ENCODE results near the gene FAM170A.

DNA sequence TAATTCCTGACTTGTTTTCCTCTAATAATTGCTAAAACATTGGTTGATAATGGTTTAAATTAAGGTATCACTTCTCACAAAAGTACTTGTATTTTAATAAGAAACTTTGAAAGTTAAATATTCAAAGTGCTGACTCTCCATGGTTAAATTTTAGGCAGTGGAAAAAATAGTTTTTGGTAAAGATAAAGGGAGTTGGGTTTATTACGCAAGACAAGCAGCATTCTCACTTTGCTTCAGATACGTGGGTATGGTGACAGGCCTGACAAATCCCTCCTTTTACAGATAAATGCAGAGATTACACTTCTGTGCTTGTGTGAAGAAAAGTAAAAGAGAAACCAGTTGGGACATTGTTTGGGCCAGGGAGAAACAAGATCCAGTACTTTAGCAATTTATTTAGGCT, 14.5 kb upstream of the FAM170A start:
- TF ChIP-seq, protein P1, sequence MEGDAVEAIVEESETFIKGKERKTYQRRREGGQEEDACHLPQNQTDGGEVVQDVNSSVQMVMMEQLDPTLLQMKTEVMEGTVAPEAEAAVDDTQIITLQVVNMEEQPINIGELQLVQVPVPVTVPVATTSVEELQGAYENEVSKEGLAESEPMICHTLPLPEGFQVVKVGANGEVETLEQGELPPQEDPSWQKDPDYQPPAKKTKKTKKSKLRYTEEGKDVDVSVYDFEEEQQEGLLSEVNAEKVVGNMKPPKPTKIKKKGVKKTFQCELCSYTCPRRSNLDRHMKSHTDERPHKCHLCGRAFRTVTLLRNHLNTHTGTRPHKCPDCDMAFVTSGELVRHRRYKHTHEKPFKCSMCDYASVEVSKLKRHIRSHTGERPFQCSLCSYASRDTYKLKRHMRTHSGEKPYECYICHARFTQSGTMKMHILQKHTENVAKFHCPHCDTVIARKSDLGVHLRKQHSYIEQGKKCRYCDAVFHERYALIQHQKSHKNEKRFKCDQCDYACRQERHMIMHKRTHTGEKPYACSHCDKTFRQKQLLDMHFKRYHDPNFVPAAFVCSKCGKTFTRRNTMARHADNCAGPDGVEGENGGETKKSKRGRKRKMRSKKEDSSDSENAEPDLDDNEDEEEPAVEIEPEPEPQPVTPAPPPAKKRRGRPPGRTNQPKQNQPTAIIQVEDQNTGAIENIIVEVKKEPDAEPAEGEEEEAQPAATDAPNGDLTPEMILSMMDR (IDR thresholded peaks at IDR 0.05; ENCODE audit: borderline replicate concordance, extremely low read depth, low read length, poor library complexity, severe bottlenecking), result no peak
- TF ChIP-seq EZH2 (IDR thresholded peaks at IDR 0.05; ENCODE audit: borderline replicate concordance, low read depth, low read length, severe bottlenecking), result no peak
